Prostate gland (tissue), 2 donors: Measurements from ENCODE around the gene PSD. TPM values are rescaled to one million over a fixed set of nuclear protein-coding genes. Genes with fewer than 3 reads are reported as not detected.

Experiments used
- DNase-seq: peaks from one replicate; pipeline ENCODE4 v3.0.0-alpha.2; 2019; ENCODE audit warnings: low spot score
- H3K27ac ChIP-seq, 2 donors: fragments of 200-600 bp; sonication (generic); 2 replicates each; pipeline ENCODE4 v1.5.1; 2017 to 2019
- H3K27me3 ChIP-seq: fragments of 200-600 bp; sonication (generic); replicated peaks from 2 replicates; pipeline ENCODE4 v1.5.1; 2019; ENCODE audit not compliant: insufficient read depth
- H3K36me3 ChIP-seq, 2 donors: fragments of 200-600 bp; sonication (generic); 1 replicate in 1 of 2; 2 replicates in 1 of 2; pipeline versions ENCODE4 v1.5.1 to v1.8.1; 2017 to 2019
- H3K4me1 ChIP-seq: fragments of 200-600 bp; sonication (generic); replicated peaks from 2 replicates; pipeline ENCODE4 v1.5.1; 2019
- H3K4me3 ChIP-seq, 2 donors: fragments of 200-600 bp; sonication (generic); 2 replicates each; pipeline ENCODE4 v1.5.1; 2017 to 2019
- H3K9me3 ChIP-seq: fragments of 200-600 bp; sonication (generic); 2 replicates; pipeline ENCODE4 v1.5.1; 2017
- POLR2A ChIP-seq: fragments of 450-650 bp; IDR thresholded peaks from one replicate; pipeline ENCODE4 v1.6.1; 2016; ENCODE audit warnings: antibody characterized with exemption, mild to moderate bottlenecking
- POLR2AphosphoS5 ChIP-seq: sonication (generic); formaldehyde crosslinking; IDR thresholded peaks from one replicate; pipeline ENCODE4 v1.6.1; 2017; ENCODE audit warnings: antibody characterized with exemption
- WGBS: methylation state at CpG from one replicate; pipeline ENCODE4 v1.1.5; 2018; 5-methylcytosine and 5-hydroxymethylcytosine counted together
- intact Hi-C: fragments of 100-400 bp; cut with DNase I; formaldehyde crosslinking; loops from one replicate; pipeline ENCODE4 v1.14.2; 2022
- total RNA-seq, 2 donors: library from RNA; depleted of rRNA; stranded (reverse); fragments of >200 nt; gene quantifications; one replicate each; pipeline ENCODE4 v1.1.0, GENCODE V29; 2016
- TF ChIP-seq, protein P1 (sequence below), 4 experiments: fragments of 200-600 bp in 2 of 4; fragments of 450-650 bp in 2 of 4; sonication (generic) in 2 of 4; IDR thresholded peaks; 1 replicate in 3 of 4; 2 replicates in 1 of 4; pipeline ENCODE4 v1.5.1; 2016 to 2019; ENCODE audit warnings: antibody characterized with exemption in 4 of 4, mild to moderate bottlenecking in 2 of 4, moderate library complexity in 2 of 4

PSD gene
- total RNA-seq, 2 donors from 2014 or later, result 1.0 to 10.9 TPM

DNA sequence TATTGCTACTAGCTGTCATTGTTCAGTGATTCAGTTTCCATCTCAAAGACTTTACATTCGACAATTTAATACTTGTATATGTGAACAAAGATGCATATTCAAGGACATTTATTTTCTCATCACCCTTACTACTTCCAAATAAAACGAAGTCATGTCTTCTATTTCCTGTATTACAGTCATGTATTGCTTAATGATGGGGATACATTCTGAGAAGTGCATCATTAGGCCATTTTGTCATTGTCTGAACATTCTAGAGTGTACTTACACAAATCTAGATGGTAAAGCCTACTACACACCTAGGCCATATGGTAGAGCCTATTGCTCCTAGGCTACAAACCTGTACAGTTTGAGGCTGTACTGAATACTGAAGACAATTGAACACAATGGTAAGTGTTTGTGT lies 26.3 kb upstream of the PSD start:
- H3K27ac ChIP-seq, result no peak overlapping the region
- H3K27me3 ChIP-seq, result no peaks in the 10 kb centered on the region
- DNase-seq, result no peak
- WGBS, result 89% methylated on average over 2 of the region's 2 CpGs
- intact Hi-C loops, result no loop called here
- no peaks in the 10 kb centered on the region for H3K9me3 ChIP-seq
- H3K4me1 ChIP-seq, result no peaks in the 10 kb centered on the region
- no peak overlapping the region for H3K4me3 ChIP-seq
- H3K36me3 ChIP-seq, result no peaks in the 10 kb centered on the region
- TF ChIP-seq POLR2AphosphoS5 (no peak), POLR2A (no peak)
- TF ChIP-seq, protein P1, sequence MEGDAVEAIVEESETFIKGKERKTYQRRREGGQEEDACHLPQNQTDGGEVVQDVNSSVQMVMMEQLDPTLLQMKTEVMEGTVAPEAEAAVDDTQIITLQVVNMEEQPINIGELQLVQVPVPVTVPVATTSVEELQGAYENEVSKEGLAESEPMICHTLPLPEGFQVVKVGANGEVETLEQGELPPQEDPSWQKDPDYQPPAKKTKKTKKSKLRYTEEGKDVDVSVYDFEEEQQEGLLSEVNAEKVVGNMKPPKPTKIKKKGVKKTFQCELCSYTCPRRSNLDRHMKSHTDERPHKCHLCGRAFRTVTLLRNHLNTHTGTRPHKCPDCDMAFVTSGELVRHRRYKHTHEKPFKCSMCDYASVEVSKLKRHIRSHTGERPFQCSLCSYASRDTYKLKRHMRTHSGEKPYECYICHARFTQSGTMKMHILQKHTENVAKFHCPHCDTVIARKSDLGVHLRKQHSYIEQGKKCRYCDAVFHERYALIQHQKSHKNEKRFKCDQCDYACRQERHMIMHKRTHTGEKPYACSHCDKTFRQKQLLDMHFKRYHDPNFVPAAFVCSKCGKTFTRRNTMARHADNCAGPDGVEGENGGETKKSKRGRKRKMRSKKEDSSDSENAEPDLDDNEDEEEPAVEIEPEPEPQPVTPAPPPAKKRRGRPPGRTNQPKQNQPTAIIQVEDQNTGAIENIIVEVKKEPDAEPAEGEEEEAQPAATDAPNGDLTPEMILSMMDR (IDR thresholded peaks at IDR 0.05), result no peak

DNA sequence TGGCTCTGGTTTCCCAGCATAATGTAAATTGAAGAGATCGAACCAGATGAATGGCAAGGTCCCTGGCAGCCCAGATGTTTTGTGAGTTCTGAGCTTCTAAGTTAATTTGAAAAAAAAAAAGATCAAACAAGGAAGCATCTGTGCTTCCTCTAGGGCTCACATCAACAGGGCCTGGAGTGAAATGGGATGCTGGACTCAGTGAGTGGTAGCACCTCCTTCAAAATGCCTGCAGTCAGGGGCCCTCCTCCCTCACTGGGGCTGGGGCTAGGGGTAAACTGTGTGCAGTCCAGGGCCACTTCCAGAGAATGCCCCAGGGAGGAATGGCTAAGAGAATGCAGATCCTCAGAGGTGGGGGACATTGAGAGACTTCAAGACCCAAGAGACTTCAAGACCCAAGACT lies 19.8 kb upstream of the PSD start:
- Histone ChIP-seq H3K4me1 (no peaks in the 10 kb centered on the region), H3K27me3 (no peaks in the 10 kb centered on the region), H3K4me3 (no peak overlapping the region), H3K27ac (no peak overlapping the region), H3K9me3 (no peaks in the 10 kb centered on the region), H3K36me3 (no peaks in the 10 kb centered on the region)
- TF ChIP-seq, protein P1 (IDR thresholded peaks at IDR 0.05), result no peak
- no peak for TF ChIP-seq POLR2AphosphoS5
- TF ChIP-seq POLR2A, result no peak
- intact Hi-C loops, result no loop called here
- no peak for DNase-seq
- 88% methylated on average over 1 of the region's 1 CpG for WGBS

GRCh38 chr10:102437515-102437914 lies 18.9 kb upstream of the PSD start:
- Histone ChIP-seq H3K9me3 (no peaks in the 10 kb centered on the region), H3K27ac (no peak overlapping the region), H3K4me1 (no peaks in the 10 kb centered on the region), H3K27me3 (no peaks in the 10 kb centered on the region), H3K4me3 (no peak overlapping the region), H3K36me3 (no peaks in the 10 kb centered on the region)
- intact Hi-C loops, result no loop called here
- WGBS, result 92% methylated on average over 3 of the region's 3 CpGs
- no peak for DNase-seq
- no peak for TF ChIP-seq POLR2AphosphoS5
- TF ChIP-seq POLR2A, result no peak
- TF ChIP-seq, protein P1 (IDR thresholded peaks at IDR 0.05), result no peak

GRCh38 chr10:102436312-102436711 lies 17.7 kb upstream of the PSD start:
- peaks cover 4% of the 10 kb centered on the region for H3K4me1 ChIP-seq
- H3K36me3 ChIP-seq, result no peaks in the 10 kb centered on the region
- no peak overlapping the region for H3K4me3 ChIP-seq
- 83% methylated on average over 6 of the region's 6 CpGs for WGBS
- DNase-seq, result no peak
- H3K27me3 ChIP-seq, result no peaks in the 10 kb centered on the region
- intact Hi-C loops, result no loop called here
- H3K27ac ChIP-seq, result no peak overlapping the region
- no peaks in the 10 kb centered on the region for H3K9me3 ChIP-seq
- TF ChIP-seq POLR2A (no peak), POLR2AphosphoS5 (no peak)
- TF ChIP-seq, protein P1 (IDR thresholded peaks at IDR 0.05), result no peak

GRCh38 chr10:102435529-102436233 lies 17.1 kb upstream of the PSD start:
- intact Hi-C loops, result no loop called here
- H3K9me3 ChIP-seq, result no peaks in the 10 kb centered on the region
- H3K27ac ChIP-seq, result no peak overlapping the region
- no peak overlapping the region for H3K4me3 ChIP-seq
- TF ChIP-seq POLR2AphosphoS5 (no peak), POLR2A (no peak)
- TF ChIP-seq, protein P1 (IDR thresholded peaks at IDR 0.05), result no peak
- H3K4me1 ChIP-seq, result peaks cover 4% of the 10 kb centered on the region
- no peaks in the 10 kb centered on the region for H3K36me3 ChIP-seq
- DNase-seq, result no peak
- no peaks in the 10 kb centered on the region for H3K27me3 ChIP-seq
- WGBS, result 13% methylated on average over 8 of the region's 14 CpGs
